ENCODE data around the gene TNIK. TPM values are rescaled to one million over a fixed set of nuclear protein-coding genes. Genes with fewer than 3 reads are reported as not detected.

Gene TNIK
- total and polyA plus RNA-seq, 2 of the 4 experiments (the other 2 are of a cell fraction): 3.4 to 6.3 TPM

DNA sequence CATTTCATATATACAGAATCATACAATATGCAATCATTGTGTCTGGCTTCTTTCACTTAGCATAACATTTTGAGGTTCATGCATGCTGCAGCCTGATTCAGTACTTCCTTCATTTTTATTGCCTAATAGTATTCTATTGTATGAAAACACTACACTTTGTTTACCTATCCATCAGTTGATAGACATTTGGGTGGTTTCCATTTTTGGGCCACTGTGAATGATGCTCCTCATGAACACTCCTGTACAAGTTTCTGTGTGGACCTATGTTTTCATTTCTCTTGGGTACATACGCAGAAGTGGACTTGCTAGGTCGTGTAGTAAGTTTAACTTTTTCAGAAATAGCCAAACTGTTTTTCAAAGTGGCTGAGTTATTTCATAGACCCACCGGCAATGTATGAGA is 18.8 kb downstream of the TNIK start:
- Histone ChIP-seq H4K20me1 (ENCODE audit: insufficient read depth, low read length) (no peaks in the 10 kb centered on the region), H3K9ac (ENCODE audit: low read depth, low read length) (no peak overlapping the region), H3K27ac (ENCODE audit: insufficient read depth, low read length) (no peak overlapping the region), H3K4me3 (ENCODE audit: insufficient read depth, low read depth, low read length) (no peak overlapping the region), H3K27me3 (ENCODE audit: control insufficient read depth, insufficient read depth, low read length) (no peaks in the 10 kb centered on the region), H3K4me2 (ENCODE audit: low read depth, low read length) (no peak overlapping the region), H2BK15ac (ENCODE audit: low read depth, low read length) (no peak overlapping the region), H2AK9ac (replicated peaks; ENCODE audit: low read depth, low read length, poor library complexity) (no peak overlapping the region), H2AFZ (replicated peaks; ENCODE audit: low read length, poor library complexity) (no peak overlapping the region), H3K14ac (replicated peaks; ENCODE audit: low read depth, low read length) (no peak overlapping the region), H3K18ac (ENCODE audit: low read depth, low read length) (no peak overlapping the region), H2BK20ac (ENCODE audit: low read depth, low read length) (no peak overlapping the region), H3K56ac (ENCODE audit: extremely low read depth, insufficient read depth, low read length) (no peak overlapping the region), H3K23ac (ENCODE audit: low read depth, low read length) (no peak overlapping the region), H2BK120ac (ENCODE audit: low read depth, low read length) (no peak overlapping the region), H2BK5ac (ENCODE audit: low read depth, low read length, poor library complexity, severe bottlenecking) (no peak overlapping the region), H3K4me1 (ENCODE audit: control insufficient read depth, insufficient read depth, low read length) (peaks cover 3% of the 10 kb centered on the region), H3K79me1 (ENCODE audit: low read depth in 1 of 2, low read length in 2 of 2) (peaks cover 0 to 3% of the 10 kb centered on the region in 2 experiments; a peak in 1 of 4 replicates), H4K8ac (ENCODE audit: low read depth in 2 of 2, low read length in 2 of 2) (no peak overlapping the region), H2AK5ac (ENCODE audit: low read depth, low read length) (no peak overlapping the region), H4K5ac (ENCODE audit: low read depth, low read length) (no peak overlapping the region), H3K9me3 (ENCODE audit: control insufficient read depth, insufficient read depth, low read length) (no peaks in the 10 kb centered on the region), H3K36me3 (ENCODE audit: control insufficient read depth, insufficient read depth, low read length) (no peaks in the 10 kb centered on the region), H3K9me1 (ENCODE audit: insufficient read depth, low read length) (no peaks in the 10 kb centered on the region), H4K91ac (ENCODE audit: insufficient read depth, low read depth, low read length) (no peak overlapping the region), H3K4ac (ENCODE audit: low read depth, low read length) (no peak overlapping the region)
- intact Hi-C loops (cut with micrococcal nuclease): no loop called here
- ATAC-seq (ENCODE audit: low read depth) (no peak), DNase-seq (no peak)
- in situ Hi-C loops (cut with MboI; ENCODE audit: low sequenced_read_pairs): no loop called here
- BruUV-seq (replicated peaks): no TSS peak
- dilution Hi-C loops (cut with HindIII; ENCODE audit: low sequenced_read_pairs, unreplicated experiment): no loop called here
- TF ChIP-seq CTCF (conservative IDR thresholded peaks at IDR 0.05; ENCODE audit: low read depth, low read length): no peak
- TF ChIP-seq CHD1 (IDR thresholded peaks at IDR 0.05; ENCODE audit: low read depth, low read length): no peak
- no peak for TF ChIP-seq RAD21 (IDR thresholded peaks at IDR 0.05; ENCODE audit: low read length)
- TF ChIP-seq USF2 (IDR thresholded peaks at IDR 0.05; ENCODE audit: low read depth, low read length): no peak
- TF ChIP-seq BHLHE40 (IDR thresholded peaks at IDR 0.05; ENCODE audit: low read depth, low read length): no peak
- WGBS, 2 experiments (ENCODE audit: extremely low coverage in 2 of 2, insufficient read length in 1 of 2): no CpG with 5 or more reads among the region's 3 CpGs
- ChIA-PET POLR2A (ENCODE audit: unreplicated experiment) (no interaction called here), CTCF (no interaction called here)

Measured in IMR-90 (cell line).